Keratinocyte (primary cell): Measurements from ENCODE around the gene LFNG. TPM values are rescaled to one million over a fixed set of nuclear protein-coding genes. Genes with fewer than 3 reads are reported as not detected.

Experiments used
- DNase-seq: peaks from one replicate; pipeline ENCODE4 v3.0.0-alpha.2; 2011; ENCODE audit warnings: low read depth, missing footprints, low spot score
- FAIRE-seq: peaks from 2 replicates; lab custom pipeline; 2011; peaks lifted over from hg19 to GRCh38; lab: Jason Lieb, UNC
- H2AFZ ChIP-seq: 2 replicates; pipeline ENCODE4 v1.6.0; 2012; ENCODE audit warnings: low read length, control low read depth, inconsistent platforms; ENCODE audit not compliant: control insufficient read depth
- H3K27ac ChIP-seq: 2 replicates; pipeline ENCODE4 v1.5.1; 2011; ENCODE audit warnings: low read length; ENCODE audit not compliant: control insufficient read depth, insufficient read depth
- H3K27me3 ChIP-seq: 3 replicates; pipeline ENCODE4 v1.6.0; 2011; ENCODE audit warnings: low read length; ENCODE audit not compliant: control insufficient read depth, insufficient read depth; ENCODE audit errors: extremely low read depth
- H3K36me3 ChIP-seq, 2 experiments: 2 replicates in 1 of 2; 3 replicates in 1 of 2; pipeline ENCODE4 v1.5.1; 2011; ENCODE audit warnings: low read length in 2 of 2, mild to moderate bottlenecking in 1 of 2; ENCODE audit not compliant: control insufficient read depth in 2 of 2, insufficient read depth in 2 of 2; ENCODE audit errors: extremely low read depth in 1 of 2
- H3K4me1 ChIP-seq: 3 replicates; pipeline ENCODE4 v1.5.1; 2011; ENCODE audit warnings: low read length; ENCODE audit not compliant: control insufficient read depth, insufficient read depth; ENCODE audit errors: extremely low read depth
- H3K4me2 ChIP-seq: 3 replicates; pipeline ENCODE4 v1.6.0; 2011; ENCODE audit warnings: low read depth, low read length; ENCODE audit not compliant: control insufficient read depth, insufficient read depth; ENCODE audit errors: extremely low read depth
- H3K4me3 ChIP-seq, 3 experiments: fragments of 200-600 bp in 1 of 3; sonication (generic) in 1 of 3; 2 replicates in 2 of 3; 3 replicates in 1 of 3; pipeline ENCODE4 v1.5.1; 2011 to 2016; ENCODE audit warnings: low read length in 3 of 3, mild to moderate bottlenecking in 3 of 3, control low read depth in 2 of 3, inconsistent platforms in 1 of 3, low read depth in 1 of 3, mixed read lengths in 1 of 3, mixed run types in 1 of 3, moderate library complexity in 1 of 3; ENCODE audit not compliant: control insufficient read depth in 2 of 3, insufficient read depth in 2 of 3; ENCODE audit errors: extremely low read depth in 1 of 3
- H3K79me2 ChIP-seq: 2 replicates; pipeline ENCODE4 v1.6.0; 2012; ENCODE audit warnings: low read length; ENCODE audit not compliant: control insufficient read depth, insufficient read depth
- H3K9ac ChIP-seq: 3 replicates; pipeline ENCODE4 v1.6.0; 2011; ENCODE audit warnings: low read length; ENCODE audit not compliant: control insufficient read depth, insufficient read depth; ENCODE audit errors: extremely low read depth
- H3K9me1 ChIP-seq: 3 replicates; pipeline ENCODE4 v1.6.0; 2011; ENCODE audit warnings: low read length; ENCODE audit not compliant: control insufficient read depth, insufficient read depth; ENCODE audit errors: extremely low read depth
- H3K9me3 ChIP-seq: 2 replicates; pipeline ENCODE4 v1.5.1; 2012; ENCODE audit warnings: low read depth, low read length; ENCODE audit not compliant: control insufficient read depth
- H4K20me1 ChIP-seq: 3 replicates; pipeline ENCODE4 v1.6.0; 2011; ENCODE audit warnings: low read length; ENCODE audit not compliant: control insufficient read depth, insufficient read depth; ENCODE audit errors: extremely low read depth
- CTCF ChIP-seq, 3 experiments: IDR thresholded peaks in 1 of 3; conservative IDR thresholded peaks in 1 of 3; optimal IDR thresholded peaks in 1 of 3; 2 replicates in 2 of 3; 3 replicates in 1 of 3; pipeline versions ENCODE3 to v1.5.1; 2011; ENCODE audit warnings: low read length in 3 of 3, mild to moderate bottlenecking in 3 of 3, moderate library complexity in 2 of 3, control low read depth in 1 of 3, inconsistent platforms in 1 of 3; ENCODE audit not compliant: insufficient read depth in 2 of 3; ENCODE audit errors: extremely low read depth in 1 of 3
- EZH2 ChIP-seq: IDR thresholded peaks from one replicate; pipeline ENCODE4 v1.6.1; 2012; ENCODE audit warnings: inconsistent platforms, mild to moderate bottlenecking, low read length, moderate library complexity
- dilution Hi-C: fragments of 300-500 bp; cut with MboI; formaldehyde crosslinking; loops from one replicate; pipeline ENCODE4 v1.7.0; 2020; ENCODE audit warnings: low sequenced_read_pairs; ENCODE audit not compliant: extremely low pct_ligation_motif_present
- polyA plus RNA-seq, 5 experiments: library from polyadenylated mRNA; depleted of rRNA in 3 of 5; stranded (reverse) in 3 of 5; stranded (forward) in 1 of 5; unstranded in 1 of 5; fragments of >200 nt; gene quantifications; 1 replicate in 1 of 5; 2 replicates in 3 of 5; 3 replicates in 1 of 5; pipeline versions ENCODE4 v1.2.1 to v1.2.3, GENCODE V29; 2011 to 2012; ENCODE audit warnings: missing spikeins in 2 of 5, low read depth in 1 of 5, low replicate concordance in 1 of 5

LFNG gene
- polyA plus RNA-seq, 1 donor (not counting 4 experiments of a cell fraction or from before 2014, with no cell fraction given), result 17.7 TPM

GRCh38 chr7:2540133-2540532 lies 20.6 kb downstream of the LFNG start:
- FAIRE-seq (no peak), DNase-seq (no peak)
- H3K9ac ChIP-seq, result no peak overlapping the region
- H3K4me1 ChIP-seq, result no peaks in the 10 kb centered on the region
- no peaks in the 10 kb centered on the region for H3K9me1 ChIP-seq
- TF ChIP-seq EZH2 (no peak), CTCF (optimal IDR thresholded peaks at IDR 0.05 in 1 of 3, IDR thresholded peaks at IDR 0.05 in 1 of 3, conservative IDR thresholded peaks at IDR 0.05 in 1 of 3; ENCODE audit: extremely low read depth in 1 of 3, insufficient read depth in 2 of 3, low read length in 3 of 3) (no peak)
- no peak overlapping the region for H2AFZ ChIP-seq
- H3K4me2 ChIP-seq, result no peak overlapping the region
- H3K79me2 ChIP-seq, result no peaks in the 10 kb centered on the region
- H3K27me3 ChIP-seq, result no peaks in the 10 kb centered on the region
- no peak overlapping the region for H3K4me3 ChIP-seq
- H3K36me3 ChIP-seq, result peaks cover 24 to 26% of the 10 kb centered on the region in 2 experiments
- H4K20me1 ChIP-seq, result no peaks in the 10 kb centered on the region
- H3K27ac ChIP-seq, result no peak overlapping the region
- H3K9me3 ChIP-seq, result no peaks in the 10 kb centered on the region
- dilution Hi-C loops, result no loop called here

- TF ChIP-seq CTCF (optimal IDR thresholded peaks at IDR 0.05 in 1 of 3, IDR thresholded peaks at IDR 0.05 in 1 of 3, conservative IDR thresholded peaks at IDR 0.05 in 1 of 3; ENCODE audit: extremely low read depth in 1 of 3, insufficient read depth in 2 of 3, low read length in 3 of 3) (no peak), EZH2 (no peak)
- Histone ChIP-seq H3K79me2 (no peaks in the 10 kb centered on the region), H3K9me3 (no peaks in the 10 kb centered on the region), H3K4me3 (no peak overlapping the region), H4K20me1 (no peaks in the 10 kb centered on the region), H3K9ac (no peak overlapping the region), H3K36me3 (peaks cover 24 to 26% of the 10 kb centered on the region in 2 experiments), H3K4me2 (no peak overlapping the region), H3K9me1 (no peaks in the 10 kb centered on the region), H3K4me1 (no peaks in the 10 kb centered on the region), H3K27ac (no peak overlapping the region), H3K27me3 (no peaks in the 10 kb centered on the region), H2AFZ (no peak overlapping the region)
- FAIRE-seq (no peak), DNase-seq (no peak)
- dilution Hi-C loops, result no loop called here
Observed at GRCh38 chr7:2540641-2541051, 21.1 kb downstream of the LFNG start.
